Stromal cell of bone marrow (primary cell): ENCODE results near the gene CNDP2.
"Not testable (repeated sequence)": the region's sequence is repeated elsewhere in the genome, so short reads cannot be mapped to it uniquely, and the experiment has no call there.

Experiments used
- DNase-seq: peaks from one replicate; pipeline ENCODE4 v3.0.0-alpha.2; 2012; ENCODE audit warnings: low read depth

Gene CNDP2

DNA sequence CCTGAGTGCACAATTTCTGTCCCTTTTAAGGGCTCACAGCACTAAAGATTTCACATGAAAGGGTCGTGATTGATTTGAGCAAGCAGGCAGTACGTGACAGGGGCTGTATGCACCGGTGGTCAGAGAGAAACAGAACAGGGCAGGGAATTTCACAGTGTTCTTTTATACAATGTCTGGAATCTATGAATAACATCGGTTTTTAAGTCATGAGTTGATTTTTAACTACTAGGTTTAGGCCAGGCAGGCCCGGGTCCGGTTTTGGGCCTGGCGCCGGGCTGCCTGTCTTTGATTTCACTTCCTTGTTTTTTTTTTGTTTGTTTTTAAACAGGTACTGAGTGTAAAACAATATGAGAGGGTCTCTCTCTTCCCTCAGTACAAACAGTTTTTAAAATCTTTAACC, 4.6 kb downstream of the CNDP2 start:
- not testable (repeated sequence) for DNase-seq

DNA sequence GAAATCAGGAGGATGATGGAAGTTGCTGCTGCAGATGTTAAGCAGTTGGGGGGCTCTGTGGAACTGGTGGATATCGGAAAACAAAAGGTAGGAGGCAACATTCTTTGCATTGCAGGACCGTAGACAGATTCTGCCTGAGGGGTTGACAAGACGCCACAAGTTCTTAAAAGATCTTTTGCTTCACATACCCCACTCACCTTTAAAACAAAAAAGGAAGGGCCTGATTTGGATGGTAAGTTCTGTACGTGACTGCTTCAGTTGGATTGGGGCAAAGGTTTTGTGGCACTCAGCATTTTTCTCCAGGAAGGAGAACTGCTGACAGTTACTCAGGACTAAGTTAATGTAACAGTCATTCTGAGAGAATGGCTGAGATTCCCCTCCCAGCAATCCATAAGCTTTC, 5.2 kb downstream of the CNDP2 start:
- DNase-seq = no peak

DNA sequence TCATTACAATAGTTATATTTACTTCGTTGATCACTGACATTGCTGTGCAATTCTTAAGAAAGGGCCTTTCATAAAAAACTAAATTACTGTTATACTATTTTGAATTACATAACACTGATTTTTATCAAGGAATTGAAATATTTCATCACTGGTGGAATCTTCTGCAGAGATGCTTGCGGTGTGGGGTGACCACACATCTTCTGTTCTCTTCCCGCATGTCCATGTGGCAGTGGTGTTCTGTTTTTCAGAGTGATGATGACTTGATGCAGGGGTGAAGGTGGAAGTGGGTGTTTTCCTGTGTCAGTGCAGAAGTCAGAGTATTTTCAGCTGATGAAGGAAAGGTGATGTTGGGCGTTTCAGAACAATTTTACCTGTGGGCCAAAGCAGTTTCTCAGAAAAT, 7.0 kb downstream of the CNDP2 start:
- no peak for DNase-seq

DNA sequence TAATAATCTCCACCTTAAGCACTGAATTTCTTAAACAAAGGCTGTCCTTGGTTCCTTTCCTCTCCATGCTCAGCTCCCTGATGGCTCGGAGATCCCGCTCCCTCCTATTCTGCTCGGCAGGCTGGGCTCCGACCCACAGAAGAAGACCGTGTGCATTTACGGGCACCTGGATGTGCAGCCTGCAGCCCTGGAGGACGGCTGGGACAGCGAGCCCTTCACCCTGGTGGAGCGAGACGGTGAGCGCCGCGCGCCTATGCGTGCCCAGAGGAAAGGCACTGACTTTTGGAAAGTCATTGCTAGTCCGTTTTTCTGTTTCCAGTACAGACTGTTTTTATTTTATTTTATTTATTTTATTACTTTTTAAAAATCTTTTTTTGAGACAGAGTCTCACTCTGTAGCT, 9.6 kb downstream of the CNDP2 start:
- DNase-seq = no peak

DNA sequence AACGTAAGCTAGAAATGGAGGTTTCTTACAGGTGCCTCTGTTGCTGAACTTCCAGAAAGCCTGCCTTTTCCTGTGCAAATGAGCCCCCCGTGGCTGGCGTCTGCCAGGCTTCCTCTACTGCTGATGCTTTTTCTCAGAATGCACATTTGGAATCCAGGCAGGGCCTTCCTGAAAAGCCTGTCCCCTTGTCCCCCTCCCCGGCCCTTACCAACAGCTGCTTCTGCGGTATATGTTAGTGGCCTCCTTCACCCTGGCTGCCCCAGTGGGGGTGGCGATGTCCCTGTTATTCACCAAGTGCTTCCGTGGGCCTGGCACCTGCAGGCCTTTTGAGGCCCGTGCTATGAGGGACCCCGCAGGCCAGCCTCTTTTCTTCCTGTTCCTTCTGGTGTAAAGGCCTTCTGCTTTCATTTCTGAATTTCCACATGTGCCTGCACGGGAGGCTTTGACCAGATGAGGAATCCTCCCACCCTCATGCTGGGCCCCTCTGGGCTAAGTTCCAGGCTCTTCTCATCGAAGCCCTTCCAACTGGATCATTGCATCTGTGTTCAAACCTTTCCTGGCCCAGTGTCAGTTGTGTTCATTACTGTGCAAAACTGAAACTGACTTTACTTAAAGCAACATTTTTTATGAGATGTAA, 10.4 kb downstream of the CNDP2 start:
- no peak for DNase-seq

DNA sequence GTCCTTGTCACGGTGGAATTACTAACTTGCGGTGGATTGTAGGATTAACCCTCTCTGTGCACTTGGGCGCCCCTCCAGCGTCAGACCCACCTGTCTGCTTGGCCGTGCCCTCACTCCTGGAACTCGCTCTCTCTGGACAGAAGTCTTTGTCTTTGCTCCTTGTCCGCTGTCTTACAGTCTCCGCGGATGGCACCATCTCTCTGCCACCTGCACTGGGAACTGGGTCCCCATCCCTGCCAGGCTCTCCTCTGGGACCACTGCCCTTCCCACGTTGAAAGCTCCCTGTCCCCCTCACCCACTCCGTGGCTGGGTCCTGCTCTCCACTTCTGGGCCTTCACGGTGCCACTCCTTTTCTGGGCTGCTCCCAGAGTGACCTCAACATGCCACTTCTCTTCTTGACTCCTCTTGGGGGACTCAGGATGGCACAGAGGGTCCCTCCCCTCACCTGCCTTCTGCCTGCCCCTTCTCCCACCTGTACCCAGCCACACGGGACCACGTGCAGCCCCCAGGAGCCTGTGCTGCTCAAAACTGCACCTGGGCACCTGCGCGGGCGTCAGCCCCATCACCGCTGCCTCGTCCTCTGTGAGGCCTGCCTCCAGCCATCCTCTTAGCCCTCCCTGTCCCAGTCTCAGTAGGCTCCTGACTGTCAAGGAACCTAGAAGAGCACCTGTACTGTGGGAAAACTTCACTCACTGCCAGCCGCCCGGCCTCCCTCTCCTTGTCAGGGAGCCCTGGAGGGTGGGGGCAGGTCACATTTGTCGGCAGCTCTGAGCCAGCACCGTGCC, 11.1 kb downstream of the CNDP2 start:
- DNase-seq = no peak

DNA sequence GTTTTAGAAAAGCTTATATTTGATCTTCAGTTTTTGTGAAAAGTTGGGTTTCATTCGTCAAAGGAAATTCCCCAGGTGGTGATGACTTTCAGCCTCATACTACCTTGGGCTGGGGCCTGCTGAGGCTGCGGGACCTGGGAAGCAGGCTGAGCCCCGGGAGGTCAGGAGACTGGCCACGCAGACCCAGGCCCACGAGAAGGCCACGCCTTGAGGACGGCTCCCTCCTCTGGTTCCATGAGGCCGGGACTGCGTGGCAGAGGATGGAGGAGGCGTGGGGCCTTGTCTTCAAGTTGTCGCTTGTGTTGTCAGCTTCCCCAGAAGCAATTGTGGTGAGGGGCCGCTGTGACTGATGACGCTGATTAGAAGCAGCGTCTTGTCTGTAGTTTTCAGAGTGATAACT, 11.8 kb downstream of the CNDP2 start:
- no peak for DNase-seq

DNA sequence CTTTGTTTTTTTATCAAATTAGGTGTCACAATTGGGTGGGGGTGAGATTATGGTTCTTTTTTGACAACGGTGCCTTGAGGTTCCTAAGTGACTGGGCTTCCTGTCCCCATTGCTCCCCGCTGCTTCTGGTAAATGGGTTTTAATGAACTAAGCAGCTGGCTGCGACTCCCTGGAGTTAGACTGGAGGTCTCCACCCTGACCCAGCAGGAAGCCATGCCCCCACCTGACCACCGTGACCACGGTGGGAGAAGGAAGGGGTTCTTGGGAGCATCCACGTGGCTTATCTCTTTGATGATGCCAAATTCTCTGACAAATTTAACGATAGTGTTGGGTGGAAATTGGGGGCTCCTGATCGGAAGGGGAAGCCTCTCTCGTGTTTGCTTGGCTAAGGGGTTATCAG, 12.2 kb downstream of the CNDP2 start:
- no peak for DNase-seq

DNA sequence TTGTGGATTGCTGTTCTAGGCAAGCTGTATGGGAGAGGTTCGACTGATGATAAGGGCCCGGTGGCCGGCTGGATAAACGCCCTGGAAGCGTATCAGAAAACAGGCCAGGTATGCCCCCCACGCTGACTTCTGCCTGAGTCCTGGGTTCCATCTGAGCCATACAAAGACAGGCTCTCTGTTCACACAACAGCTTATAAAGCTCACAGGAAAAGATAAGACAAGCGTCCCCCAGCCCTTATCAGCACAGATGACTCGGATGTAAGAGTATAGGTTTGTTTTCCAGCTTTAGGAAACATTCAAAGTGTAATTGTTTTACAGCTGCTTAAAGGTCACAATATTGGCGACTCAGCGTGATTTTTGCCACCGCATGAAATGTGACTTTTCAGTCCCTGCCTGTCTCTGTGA, 12.7 kb downstream of the CNDP2 start:
- DNase-seq = no peak

DNA sequence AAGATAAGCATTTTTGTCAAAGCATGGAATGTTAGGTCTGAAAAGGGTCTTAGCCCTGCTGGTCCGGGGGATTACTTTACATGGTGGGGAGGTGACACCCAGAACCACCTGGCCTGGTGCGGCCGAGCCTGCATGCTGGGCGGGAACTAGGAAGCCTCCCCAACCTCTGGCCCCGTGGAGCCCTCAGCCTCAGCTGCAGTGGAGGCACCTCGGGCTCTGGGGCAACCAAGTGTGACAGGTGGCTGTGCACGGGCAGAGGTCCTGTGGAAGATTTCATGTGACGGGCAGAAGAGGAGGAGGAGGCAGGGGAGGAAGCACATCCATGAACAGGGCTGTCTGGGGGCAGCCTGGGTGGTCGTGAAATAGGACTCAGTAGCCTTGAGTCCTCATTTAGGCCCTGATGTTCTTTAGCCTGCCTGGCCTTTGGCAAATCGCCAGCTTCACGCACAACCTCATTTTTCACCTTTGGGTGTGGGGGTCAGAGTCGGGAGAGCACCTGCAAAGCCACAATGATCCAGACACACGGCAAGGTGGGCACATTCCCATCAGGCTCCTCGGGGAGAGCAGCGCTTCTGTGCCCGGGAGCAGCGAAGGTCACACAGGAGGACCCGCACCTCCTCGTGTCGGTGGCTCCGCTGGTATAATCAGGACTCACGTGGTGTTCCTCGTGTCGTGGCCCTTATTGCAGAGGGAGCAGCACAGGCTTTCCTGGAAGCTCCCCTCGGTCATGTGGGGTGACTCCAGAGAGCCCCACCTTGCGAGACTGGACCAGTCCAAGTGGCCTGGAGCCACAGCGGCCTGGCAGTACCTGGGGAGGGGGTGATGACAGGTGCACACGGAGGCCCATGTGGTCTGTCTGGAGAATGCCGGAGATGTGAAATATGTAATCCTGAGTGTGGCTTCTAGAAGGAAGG, 13.9 kb downstream of the CNDP2 start:
- no peak for DNase-seq

DNA sequence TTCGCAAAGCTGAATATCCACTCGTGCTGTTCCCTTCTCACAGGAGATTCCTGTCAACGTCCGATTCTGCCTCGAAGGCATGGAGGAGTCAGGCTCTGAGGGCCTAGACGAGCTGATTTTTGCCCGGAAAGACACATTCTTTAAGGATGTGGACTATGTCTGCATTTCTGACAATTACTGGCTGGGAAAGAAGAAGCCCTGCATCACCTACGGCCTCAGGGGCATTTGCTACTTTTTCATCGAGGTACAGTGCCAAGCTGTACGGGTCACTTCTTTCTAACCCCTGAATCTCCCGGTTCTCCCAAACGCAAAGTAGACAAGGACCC, 14.6 kb downstream of the CNDP2 start:
- no peak for DNase-seq

DNA sequence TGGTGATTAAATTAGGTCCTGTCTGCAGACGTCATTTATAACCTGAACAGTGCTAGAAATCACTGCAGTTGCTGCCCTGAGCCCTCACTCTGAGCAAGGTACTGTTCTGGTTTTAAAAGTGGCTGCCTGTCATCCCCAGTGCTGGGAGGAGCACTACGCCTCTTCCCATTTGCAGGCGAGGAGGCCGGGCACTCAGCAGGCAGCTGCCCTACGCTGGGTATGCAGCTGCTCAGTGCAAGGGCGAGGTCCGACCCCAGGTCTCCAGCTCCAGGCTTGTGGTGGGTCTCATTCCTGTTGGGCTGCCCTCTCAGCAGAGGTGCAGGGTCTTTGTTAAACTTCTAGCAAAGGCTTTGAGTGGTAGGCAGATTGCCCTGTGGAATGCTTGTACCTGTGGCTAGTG, 15.7 kb downstream of the CNDP2 start:
- DNase-seq = no peak

DNA sequence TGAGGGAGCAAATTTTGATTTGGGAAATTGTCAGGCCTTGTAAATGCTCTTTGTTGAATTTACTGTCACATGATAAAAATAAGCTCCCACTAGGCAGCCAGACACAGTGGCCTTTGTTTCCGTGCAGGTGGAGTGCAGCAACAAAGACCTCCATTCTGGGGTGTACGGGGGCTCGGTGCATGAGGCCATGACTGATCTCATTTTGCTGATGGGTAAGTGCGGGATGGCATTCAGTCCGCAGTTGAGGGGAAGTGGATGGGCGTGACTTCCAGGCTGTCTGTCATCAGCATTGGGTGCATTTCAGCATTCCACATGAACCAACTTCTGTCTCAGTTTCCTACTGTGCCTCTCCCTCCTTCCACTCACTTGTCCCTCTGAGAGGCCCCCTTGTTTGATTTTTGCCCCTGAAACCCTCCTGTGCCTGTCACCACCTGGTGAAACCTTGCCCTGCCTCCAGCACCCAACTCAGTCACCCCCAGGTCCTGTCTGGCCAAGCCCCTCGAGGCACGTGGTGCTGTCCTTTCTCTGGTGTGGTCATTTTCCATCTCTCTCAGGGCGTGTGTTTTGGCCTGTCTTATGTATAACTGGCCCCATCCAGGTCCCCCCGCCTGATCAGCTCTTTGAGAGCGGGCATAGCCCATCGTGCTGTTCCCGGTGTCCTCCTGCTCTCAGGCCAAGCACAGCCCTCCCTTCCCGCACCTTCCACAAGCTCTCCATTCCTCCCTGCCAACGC, 16.3 kb downstream of the CNDP2 start:
- DNase-seq = no peak

DNA sequence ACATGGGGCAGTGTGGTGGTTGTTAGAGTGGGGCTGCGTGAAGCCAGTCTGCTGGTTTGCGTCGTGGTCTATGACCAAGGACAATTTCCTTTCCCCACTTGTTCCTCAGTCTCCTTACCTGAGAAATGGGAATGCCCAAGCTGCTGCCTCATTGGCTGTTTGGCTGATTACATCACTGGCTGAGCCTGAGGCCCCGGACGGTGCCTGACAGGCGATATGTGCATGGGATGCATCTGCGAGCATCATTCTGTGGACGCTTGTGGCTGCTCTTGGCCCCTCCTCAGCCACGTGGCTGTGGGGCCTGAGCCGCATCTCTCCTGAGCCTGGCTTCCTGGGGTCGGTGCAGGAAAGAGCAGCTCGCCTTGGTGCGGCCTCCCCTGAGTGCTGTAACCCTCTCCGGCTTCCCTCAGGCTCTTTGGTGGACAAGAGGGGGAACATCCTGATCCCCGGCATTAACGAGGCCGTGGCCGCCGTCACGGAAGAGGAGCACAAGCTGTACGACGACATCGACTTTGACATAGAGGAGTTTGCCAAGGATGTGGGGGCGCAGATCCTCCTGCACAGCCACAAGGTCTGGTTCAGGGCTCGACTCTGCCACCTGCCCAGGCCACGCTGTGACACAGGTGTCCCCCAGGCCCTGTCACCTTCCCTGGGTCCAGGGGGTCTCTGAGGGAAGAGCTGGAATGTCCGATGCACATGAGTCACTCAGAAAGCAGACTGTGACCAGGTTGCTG, 17.2 kb downstream of the CNDP2 start:
- DNase-seq = no peak

DNA sequence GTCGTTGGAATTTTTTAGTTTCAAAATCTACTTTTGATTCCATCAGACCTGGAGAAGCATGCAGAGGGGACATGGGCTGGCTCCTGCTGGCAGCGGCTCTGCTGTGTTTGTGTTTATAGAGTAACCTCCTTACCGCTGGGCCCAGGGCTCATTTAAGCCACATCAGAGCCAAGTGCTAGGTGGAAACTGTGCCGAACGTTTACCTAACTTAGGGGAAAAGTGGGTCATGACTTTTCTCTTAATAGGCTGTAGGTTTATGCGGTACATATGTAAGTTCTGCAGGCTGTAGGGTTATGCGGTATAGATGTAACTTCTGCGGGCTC, 17.7 kb downstream of the CNDP2 start:
- DNase-seq = no peak

DNA sequence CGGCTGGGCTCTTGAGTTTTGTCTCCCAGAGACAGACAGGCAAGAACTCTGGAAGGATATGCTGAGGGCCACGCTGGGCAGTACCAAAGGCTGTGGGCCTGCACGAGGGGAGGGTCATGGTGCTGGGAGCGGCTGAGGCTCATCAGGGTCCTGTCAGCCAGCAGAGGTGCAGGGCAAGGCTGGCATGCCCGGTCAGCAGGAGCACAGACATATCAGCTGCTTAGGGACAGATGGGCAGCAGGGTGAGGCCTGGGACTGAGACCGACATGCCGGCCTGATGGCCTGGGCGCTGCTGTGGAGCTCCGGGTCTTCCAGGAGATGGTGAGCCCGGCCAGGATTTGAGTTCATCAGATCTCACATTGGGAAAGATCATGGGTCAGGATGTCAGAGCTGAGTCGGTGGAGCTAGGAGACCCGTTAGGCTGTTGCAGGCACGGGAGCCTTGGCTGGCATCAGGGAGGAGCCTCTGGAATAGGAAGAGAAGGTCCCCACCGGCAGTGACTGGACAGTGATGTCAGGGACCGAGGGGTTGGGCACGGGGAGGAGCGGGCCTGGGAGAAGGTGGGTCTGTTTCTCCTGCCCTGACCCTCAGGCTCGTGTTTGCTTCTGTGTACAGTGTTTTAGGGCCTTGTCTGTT, 18.8 kb downstream of the CNDP2 start:
- DNase-seq = no peak

DNA sequence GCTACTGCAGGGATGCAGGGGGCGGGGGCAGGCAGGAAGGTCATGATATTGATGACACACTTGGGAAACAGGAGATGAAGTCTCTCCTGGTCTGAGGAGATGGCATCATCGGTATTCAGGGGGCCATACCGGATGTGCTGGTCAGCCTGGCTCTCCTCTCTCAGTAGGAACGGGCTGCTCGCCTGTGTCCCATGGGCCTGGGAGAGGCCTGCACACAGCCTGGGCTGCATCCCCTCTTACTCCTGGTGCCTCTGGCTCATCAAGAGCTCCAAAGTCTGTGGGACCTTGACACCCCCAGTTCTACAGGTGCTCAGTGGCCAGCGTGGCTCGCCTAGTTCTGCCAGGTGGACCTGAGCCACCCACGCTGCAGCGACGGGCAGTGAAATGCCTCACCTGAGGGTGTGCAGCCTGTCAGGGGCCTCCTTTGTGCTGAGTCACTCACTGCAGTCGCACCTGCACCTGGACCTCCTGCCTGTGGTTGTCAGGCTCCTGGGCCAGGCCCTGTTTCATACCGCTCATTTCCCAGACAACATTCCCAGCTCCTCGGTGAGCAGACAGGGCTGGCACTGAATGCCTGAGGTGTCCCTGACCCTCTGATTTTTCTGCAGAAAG, 19.6 kb downstream of the CNDP2 start:
- DNase-seq = no peak

DNA sequence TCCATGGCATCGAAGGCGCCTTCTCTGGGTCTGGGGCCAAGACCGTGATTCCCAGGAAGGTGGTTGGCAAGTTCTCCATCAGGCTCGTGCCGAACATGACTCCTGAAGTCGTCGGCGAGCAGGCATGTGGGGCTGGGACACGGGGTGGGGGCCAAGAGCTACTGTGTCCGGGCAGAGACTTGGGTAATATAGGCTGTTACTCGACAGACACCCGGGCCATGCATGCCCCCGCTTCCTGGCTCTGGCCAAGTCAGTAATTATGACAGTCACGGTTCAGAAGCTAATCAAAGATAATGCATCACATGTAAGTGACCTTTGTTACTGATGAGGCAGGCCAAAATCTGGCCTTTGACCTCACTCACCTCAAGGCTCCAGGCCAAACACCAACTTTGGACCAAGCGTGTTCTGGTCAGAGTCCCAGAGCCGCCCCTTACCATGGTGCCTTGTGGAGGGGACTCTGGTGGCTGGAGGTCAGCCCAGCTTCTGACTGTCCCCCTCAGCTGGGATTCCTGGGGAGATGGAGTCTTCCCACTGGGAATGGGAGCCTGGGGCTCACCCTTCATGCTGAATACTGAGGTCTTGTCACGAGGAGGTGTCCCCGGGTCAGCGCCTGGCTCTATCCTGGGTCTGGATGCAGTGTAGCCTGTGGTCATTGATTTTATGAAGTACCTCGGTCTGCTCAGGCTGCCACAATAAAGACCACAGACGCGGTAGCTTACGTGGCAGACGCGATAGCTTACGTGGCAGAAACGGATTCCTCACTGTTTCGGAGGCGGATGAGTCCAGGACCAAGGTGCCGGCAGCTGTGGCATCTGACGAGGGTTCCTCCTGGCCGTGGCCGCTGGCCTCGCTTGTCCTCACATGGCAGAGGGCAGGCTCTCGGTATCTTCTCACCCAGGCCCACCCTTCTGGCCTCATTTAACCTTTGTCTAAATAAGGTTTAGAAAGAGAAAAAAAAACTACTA, 20.4 kb downstream of the CNDP2 start:
- DNase-seq = no peak

DNA sequence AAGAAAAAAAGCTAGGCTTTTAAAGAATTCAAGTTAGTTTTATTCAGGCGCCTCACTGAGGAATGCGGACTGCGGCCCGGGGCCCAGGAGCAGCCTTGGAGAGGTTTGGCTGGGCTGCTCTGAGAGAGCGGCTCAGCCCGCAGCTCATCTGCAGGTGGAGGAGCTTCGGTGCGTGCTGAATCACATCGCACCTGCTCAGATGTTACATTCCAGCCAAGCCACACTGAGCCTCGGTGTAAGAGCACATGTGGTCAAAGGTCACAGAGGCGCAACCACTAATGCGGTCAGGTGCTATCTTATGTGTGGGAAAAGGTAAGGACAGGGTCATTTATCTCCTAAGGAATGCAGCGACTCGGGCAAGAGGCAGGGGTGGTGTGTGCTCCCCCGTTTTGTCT, 21.1 kb downstream of the CNDP2 start:
- no peak for DNase-seq
